Peyer's patch (tissue), 4 donors: Measurements from ENCODE around the gene MYO6. TPM values are rescaled to one million over a fixed set of nuclear protein-coding genes. Genes with fewer than 3 reads are reported as not detected.

Source experiments
- DNase-seq, 3 donors: peaks; one replicate each; pipeline ENCODE4 v3.0.0-alpha.2; 2017 to 2019
- H3K27ac ChIP-seq, 4 donors: fragments of 200-600 bp; sonication (generic); one replicate each; pipeline ENCODE4 v1.5.1; 2016 to 2019
- H3K27me3 ChIP-seq, 2 donors: fragments of 200-600 bp; sonication (generic); one replicate each; pipeline ENCODE4 v1.5.1; 2019
- H3K36me3 ChIP-seq, 3 donors: fragments of 200-600 bp; sonication (generic); one replicate each; pipeline ENCODE4 v1.5.1; 2016 to 2019
- H3K4me1 ChIP-seq, 4 donors: fragments of 200-600 bp; sonication (generic); one replicate each; pipeline ENCODE4 v1.5.1; 2016 to 2019
- H3K4me3 ChIP-seq, 4 donors: fragments of 200-600 bp; sonication (generic); 1 replicate in 3 of 4; 2 replicates in 1 of 4; pipeline ENCODE4 v1.5.1; 2016 to 2019; ENCODE audit warnings: mild to moderate bottlenecking in 1 of 4
- H3K9me3 ChIP-seq, 4 donors: fragments of 200-600 bp; sonication (generic); one replicate each; pipeline ENCODE4 v1.5.1; 2016 to 2019; ENCODE audit warnings: mild to moderate bottlenecking in 1 of 4
- CTCF ChIP-seq, 6 experiments: fragments of 450-650 bp in 4 of 6; fragments of 200-600 bp in 2 of 6; sonication (generic) in 1 of 6; IDR thresholded peaks; one replicate each; pipeline ENCODE4 v1.5.1; 2017 to 2019; ENCODE audit warnings: antibody characterized with exemption in 6 of 6, mild to moderate bottlenecking in 3 of 6, moderate library complexity in 1 of 6
- POLR2A ChIP-seq, 2 donors: fragments of 450-650 bp; IDR thresholded peaks; one replicate each; pipeline ENCODE4 v1.5.1; 2017; ENCODE audit warnings: antibody characterized with exemption in 2 of 2, mild to moderate bottlenecking in 2 of 2, moderate library complexity in 2 of 2
- small RNA-seq, 2 donors: library from RNA; depleted of rRNA; stranded (forward); fragments of <200 nt; gene quantifications; one replicate each; pipeline ENCODE3, GENCODE V24; 2016
- total RNA-seq, 4 donors: library from RNA; depleted of rRNA; stranded (reverse); fragments of >200 nt; gene quantifications; one replicate each; pipeline ENCODE4 v1.1.0, GENCODE V29; 2016

MYO6 gene
- total RNA-seq, 4 donors from 2014 or later, result 60.2 to 89.1 (median 76.2) TPM

GRCh38 chr6:75952128-75952527 lies 203.1 kb downstream of the MYO6 start:
- DNase-seq, result no peak
- no peaks in the 10 kb centered on the region for H3K27me3 ChIP-seq
- H3K4me3 ChIP-seq, result no peak overlapping the region
- TF ChIP-seq POLR2A (IDR thresholded peaks at IDR 0.05), result no peak
- no peak for TF ChIP-seq CTCF (IDR thresholded peaks at IDR 0.05)
- H3K27ac ChIP-seq, result no peak overlapping the region
- no peaks in the 10 kb centered on the region for H3K9me3 ChIP-seq
- no peaks in the 10 kb centered on the region for H3K4me1 ChIP-seq
- H3K36me3 ChIP-seq, result no peaks in the 10 kb centered on the region

- no peak for TF ChIP-seq POLR2A (IDR thresholded peaks at IDR 0.05)
- TF ChIP-seq CTCF (IDR thresholded peaks at IDR 0.05), result no peak
- H3K27me3 ChIP-seq, result no peaks in the 10 kb centered on the region
- no peaks in the 10 kb centered on the region for H3K4me1 ChIP-seq
- DNase-seq, result no peak
- H3K27ac ChIP-seq, result no peak overlapping the region
- no peak overlapping the region for H3K4me3 ChIP-seq
- no peaks in the 10 kb centered on the region for H3K36me3 ChIP-seq
- no peaks in the 10 kb centered on the region for H3K9me3 ChIP-seq
Measured at GRCh38 chr6:75963569-75963968, 214.5 kb downstream of the MYO6 start.

- DNase-seq, result no peak
Measured at GRCh38 chr6:75968143-75968542, 219.1 kb downstream of the MYO6 start.

More at GRCh38 chr6:75968143-75968542, 219.1 kb downstream of the MYO6 start:
- no peak overlapping the region for H3K27ac ChIP-seq
- H3K27me3 ChIP-seq, result no peaks in the 10 kb centered on the region
- H3K4me1 ChIP-seq, result no peaks in the 10 kb centered on the region
- H3K36me3 ChIP-seq, result no peaks in the 10 kb centered on the region
- H3K9me3 ChIP-seq, result no peaks in the 10 kb centered on the region
- no peak for TF ChIP-seq POLR2A (IDR thresholded peaks at IDR 0.05)
- no peak for TF ChIP-seq CTCF (IDR thresholded peaks at IDR 0.05)
- H3K4me3 ChIP-seq, result no peak overlapping the region

Small RNA genes within 50 kb of the gene (small RNA-seq; reads per million reads assigned to genes)
- gene RF00019 (0 reads per million in 2 donors), gene RNA5SP209 (0 reads per million in 2 donors), gene RNU6-155P (0 reads per million in 2 donors)

Other genes starting within 250 kb of the MYO6 start
- 100 to 1,000 TPM in 2 of 4 donors, 10 to 100 TPM in 2; 79.9 to 218 (median 91.5) TPM for gene SENP6, start 147.4 kb upstream of the MYO6 start, total RNA-seq